ENCODE data around the gene PDSS2. TPM values are rescaled to one million over a fixed set of nuclear protein-coding genes. Genes with fewer than 3 reads are reported as not detected.

Gene PDSS2
- total RNA-seq, 1 experiment from 2014 or later = 12.1 TPM

GRCh38 chr6:107284805-107285204, 174.6 kb downstream of the PDSS2 start:
- Histone ChIP-seq H3K4me1 (ENCODE audit: insufficient read depth, low read length) (no peaks in the 10 kb centered on the region; the same call in 1 of the 2 replicates), H2BK5ac (ENCODE audit: insufficient read length, low read length) (no peak overlapping the region), H2BK15ac (ENCODE audit: low read depth, low read length) (no peak overlapping the region), H3K18ac (ENCODE audit: insufficient read length, low read depth, low read length) (no peak overlapping the region), H3K9me3 (ENCODE audit: control insufficient read depth, low read depth, low read length) (no peaks in the 10 kb centered on the region), H3K4ac (ENCODE audit: low read depth, low read length) (no peak overlapping the region), H2AK5ac (ENCODE audit: insufficient read length, low read length) (no peak overlapping the region), H3K14ac (ENCODE audit: insufficient read depth, low read length) (no peak overlapping the region), H3K4me2 (ENCODE audit: insufficient read depth, insufficient read length, low read length) (no peak overlapping the region), H4K20me1 (ENCODE audit: control insufficient read depth, insufficient read depth, insufficient read length) (no peaks in the 10 kb centered on the region), H3K79me2 (ENCODE audit: insufficient read depth, low read length) (no peaks in the 10 kb centered on the region), H3K27ac (ENCODE audit: insufficient read length, low read depth, low read length) (no peak overlapping the region), H2BK120ac (ENCODE audit: low read depth, low read length, poor library complexity, severe bottlenecking) (no peak overlapping the region), H3K56ac (ENCODE audit: insufficient read length, low read depth, low read length) (no peak overlapping the region), H4K5ac (ENCODE audit: insufficient read length, low read depth, low read length) (no peak overlapping the region), H3T11ph (ENCODE audit: low read length) (no peak overlapping the region), H2BK20ac (ENCODE audit: low read depth, low read length, poor library complexity, severe bottlenecking) (no peak overlapping the region), H2AFZ (ENCODE audit: low read length) (no peak overlapping the region), H3K27me3 (ENCODE audit: insufficient read depth, low read length) (no peaks in the 10 kb centered on the region), H4K8ac (replicated peaks; ENCODE audit: insufficient read length, low read depth, low read length) (no peak overlapping the region), H3K9ac (ENCODE audit: extremely low read depth, insufficient read length, low read length) (no peak overlapping the region), H4K91ac (ENCODE audit: insufficient read length, low read depth, low read length) (no peak overlapping the region), H3K23me2 (ENCODE audit: insufficient read length, low read depth, low read length, poor library complexity, severe bottlenecking) (no peaks in the 10 kb centered on the region), H3K23ac (ENCODE audit: insufficient read length, low read depth, low read length) (no peak overlapping the region), H2BK12ac (ENCODE audit: insufficient read length, low read depth, low read length) (no peak overlapping the region), H3K79me1 (ENCODE audit: insufficient read depth, low read depth, low read length, poor library complexity, severe bottlenecking) (no peaks in the 10 kb centered on the region)
- H3K27ac Mint-ChIP-seq = peak overlapping the region in 1 of 3 experiments; percentile 68; a peak in 3 of 7 replicates
- no peak for TF ChIP-seq CTCF (conservative IDR thresholded peaks at IDR 0.05)
- peaks cover 17 to 25% of the 10 kb centered on the region in 2 experiments for H3K4me1 Mint-ChIP-seq
- H3K27me3 Mint-ChIP-seq (ENCODE audit: low read depth) = no peaks in the 10 kb centered on the region
- no peak for DNase-seq
- H3K36me3 Mint-ChIP-seq (ENCODE audit: insufficient read depth in 1 of 3, low read depth in 3 of 3) = no peaks in the 10 kb centered on the region
- no CpG with 5 or more reads among the region's 1 CpG for WGBS (ENCODE audit: extremely low coverage, insufficient read length, low lambda C conversion rate)
- H3K9me3 Mint-ChIP-seq = no peaks in the 10 kb centered on the region
- H3K4me3 Mint-ChIP-seq = no peak overlapping the region
